Astrocyte (in vitro differentiated cells and primary cell): ENCODE results near the gene SLC7A10. TPM values are rescaled to one million over a fixed set of nuclear protein-coding genes. Genes with fewer than 3 reads are reported as not detected.

ENCODE experiments used
- DNase-seq: peaks from one replicate; pipeline ENCODE4 v3.0.0-alpha.2; 2010; ENCODE audit warnings: low read depth
- FAIRE-seq: peaks from 2 replicates; lab custom pipeline; 2011; peaks lifted over from hg19 to GRCh38; lab: Jason Lieb, UNC
- H2AFZ ChIP-seq: 2 replicates; pipeline ENCODE4 v1.6.0; 2012; ENCODE audit warnings: low read depth, low read length, inconsistent platforms
- H3K27ac ChIP-seq: 2 replicates; pipeline ENCODE4 v1.5.1; 2011; ENCODE audit warnings: low read depth, low read length, inconsistent platforms
- H3K27me3 ChIP-seq: 2 replicates; pipeline ENCODE4 v1.6.0; 2011; ENCODE audit warnings: low read length, inconsistent platforms; ENCODE audit not compliant: insufficient read depth
- H3K36me3 ChIP-seq: 2 replicates; pipeline ENCODE4 v1.5.1; 2011; ENCODE audit warnings: low read length, inconsistent platforms; ENCODE audit not compliant: insufficient read depth
- H3K4me1 ChIP-seq: 2 replicates; pipeline ENCODE4 v1.5.1; 2011; ENCODE audit warnings: low read length, inconsistent platforms; ENCODE audit not compliant: insufficient read depth
- H3K4me2 ChIP-seq: 2 replicates; pipeline ENCODE4 v1.6.0; 2012; ENCODE audit warnings: low read length, inconsistent platforms
- H3K4me3 ChIP-seq: 2 replicates; pipeline ENCODE4 v1.5.1; 2011; ENCODE audit warnings: low read depth, mild to moderate bottlenecking, low read length, inconsistent platforms; ENCODE audit not compliant: insufficient read depth
- H3K79me2 ChIP-seq: 2 replicates; pipeline ENCODE4 v1.6.0; 2012; ENCODE audit warnings: mild to moderate bottlenecking, low read length, inconsistent platforms; ENCODE audit not compliant: insufficient read depth
- H3K9ac ChIP-seq: 2 replicates; pipeline ENCODE4 v1.6.0; 2012; ENCODE audit warnings: mild to moderate bottlenecking, low read length, inconsistent platforms
- H3K9me3 ChIP-seq: 2 replicates; pipeline ENCODE4 v1.5.1; 2012; ENCODE audit warnings: low read depth, mild to moderate bottlenecking, low read length, inconsistent platforms; ENCODE audit not compliant: insufficient read depth
- H4K20me1 ChIP-seq: 2 replicates; pipeline ENCODE4 v1.6.0; 2012; ENCODE audit warnings: low read length, inconsistent platforms; ENCODE audit not compliant: insufficient read depth
- H3K27ac Mint-ChIP-seq: one replicate; pipeline ENCODE4 v1.8.0; 2021; ENCODE audit warnings: mild to moderate bottlenecking, mixed read lengths; ENCODE audit not compliant: unreplicated experiment
- H3K27me3 Mint-ChIP-seq: one replicate; pipeline ENCODE4 v1.8.0; 2021; ENCODE audit warnings: low read depth, mixed read lengths; ENCODE audit not compliant: unreplicated experiment
- H3K36me3 Mint-ChIP-seq: one replicate; pipeline ENCODE4 v1.8.0; 2021; ENCODE audit warnings: low read depth, mixed read lengths; ENCODE audit not compliant: unreplicated experiment
- H3K4me1 Mint-ChIP-seq: one replicate; pipeline ENCODE4 v1.8.0; 2021; ENCODE audit warnings: low read depth, mixed read lengths; ENCODE audit not compliant: unreplicated experiment
- H3K4me3 Mint-ChIP-seq: one replicate; pipeline ENCODE4 v1.8.0; 2021; ENCODE audit warnings: mild to moderate bottlenecking, moderate library complexity, mixed read lengths; ENCODE audit not compliant: unreplicated experiment
- H3K9me3 Mint-ChIP-seq: one replicate; pipeline ENCODE4 v1.8.0; 2021; ENCODE audit warnings: mild to moderate bottlenecking, mixed read lengths; ENCODE audit not compliant: unreplicated experiment
- CTCF ChIP-seq: IDR thresholded peaks from 2 replicates; pipeline ENCODE4 v1.5.1; 2011; ENCODE audit warnings: low read depth, mild to moderate bottlenecking, inconsistent platforms, low read length, moderate library complexity; ENCODE audit not compliant: insufficient read depth
- EZH2 ChIP-seq: IDR thresholded peaks from 2 replicates; pipeline ENCODE4 v1.6.1; 2012; ENCODE audit warnings: mild to moderate bottlenecking, low read length, inconsistent platforms; ENCODE audit not compliant: insufficient read depth
- total RNA-seq: library from RNA; stranded (reverse); gene quantifications from 2 replicates; pipeline ENCODE4 v1.2.1, GENCODE V29; 2021

Gene SLC7A10
- total RNA-seq, 1 donor from 2014 or later, result 0.61 TPM

DNA sequence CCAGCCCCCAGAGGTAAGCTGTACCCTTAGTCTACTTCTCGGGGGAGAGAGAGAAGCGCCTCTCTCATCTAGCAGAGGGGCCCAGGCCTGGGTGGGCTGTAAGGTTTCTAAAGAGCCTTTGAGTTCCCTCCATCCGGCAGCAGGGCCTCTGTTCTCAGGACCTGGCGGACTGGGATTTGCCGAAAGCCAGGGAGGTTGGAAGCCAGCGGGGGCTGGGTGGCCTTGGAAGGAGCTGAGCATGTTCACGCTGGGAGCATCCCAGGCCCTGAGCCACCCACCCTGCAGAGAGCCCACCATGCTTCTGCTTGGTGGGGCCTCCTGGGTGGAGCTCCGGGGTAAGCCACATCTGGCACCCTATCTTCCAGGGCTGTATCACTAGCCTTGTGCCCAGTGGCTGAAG is 7.8 kb downstream of the SLC7A10 start:
- Histone ChIP-seq H2AFZ (no peak overlapping the region), H3K36me3 (no peaks in the 10 kb centered on the region), H3K9me3 (no peaks in the 10 kb centered on the region), H3K27me3 (peaks cover 12% of the 10 kb centered on the region), H3K9ac (no peak overlapping the region), H3K79me2 (no peaks in the 10 kb centered on the region), H4K20me1 (peaks cover 9% of the 10 kb centered on the region), H3K4me1 (peaks cover 5% of the 10 kb centered on the region), H3K4me3 (no peak overlapping the region), H3K27ac (no peak overlapping the region), H3K4me2 (no peak overlapping the region)
- H3K9me3 Mint-ChIP-seq, result peaks cover 5% of the 10 kb centered on the region
- peaks cover 3% of the 10 kb centered on the region for H3K4me1 Mint-ChIP-seq
- TF ChIP-seq CTCF (no peak), EZH2 (no peak)
- no peak for FAIRE-seq
- H3K27me3 Mint-ChIP-seq, result peaks cover 39% of the 10 kb centered on the region
- no peak for DNase-seq
- no peaks in the 10 kb centered on the region for H3K36me3 Mint-ChIP-seq
- no peak overlapping the region for H3K27ac Mint-ChIP-seq
- H3K4me3 Mint-ChIP-seq, result no peak overlapping the region

DNA sequence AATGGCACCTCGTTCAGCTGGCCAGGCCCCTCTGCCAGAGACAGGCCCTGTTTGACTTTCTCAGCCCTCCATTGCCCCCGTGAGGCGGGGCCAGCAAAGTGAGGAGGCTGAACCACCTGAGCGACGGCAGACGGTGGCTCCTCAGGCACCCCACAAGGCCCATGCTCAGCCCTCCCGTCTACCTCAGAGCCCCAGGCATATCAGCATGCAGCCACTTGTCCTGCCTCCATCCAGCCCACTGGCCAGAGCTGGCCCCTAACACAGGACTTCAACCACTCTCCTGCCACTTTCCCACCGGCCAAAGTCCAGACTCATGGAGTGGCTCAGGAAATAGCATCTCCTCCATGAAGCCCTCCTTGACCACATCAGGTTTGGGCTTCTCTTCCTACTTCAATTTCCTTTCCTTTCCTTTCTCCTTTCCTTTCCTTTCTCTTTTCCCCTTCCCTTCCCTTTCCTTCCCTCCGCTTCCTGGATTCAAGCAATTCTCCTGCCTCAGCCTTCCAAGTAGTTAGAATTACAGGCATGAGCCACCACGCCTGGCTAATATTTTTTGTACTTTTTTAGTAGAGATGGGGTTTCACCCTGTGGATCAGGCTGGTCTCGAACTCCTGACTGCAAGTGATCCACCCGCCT is 9.3 kb downstream of the SLC7A10 start:
- no peak for TF ChIP-seq EZH2
- TF ChIP-seq CTCF, result no peak
- no peak overlapping the region for H3K27ac ChIP-seq
- H3K9me3 Mint-ChIP-seq, result peaks cover 5% of the 10 kb centered on the region
- H4K20me1 ChIP-seq, result peaks cover 9% of the 10 kb centered on the region
- no peak overlapping the region for H3K9ac ChIP-seq
- H3K4me3 ChIP-seq, result no peak overlapping the region
- peaks cover 3% of the 10 kb centered on the region for H3K4me1 Mint-ChIP-seq
- no peak for FAIRE-seq
- no peak overlapping the region for H2AFZ ChIP-seq
- no peaks in the 10 kb centered on the region for H3K79me2 ChIP-seq
- H3K27me3 ChIP-seq, result peaks cover 12% of the 10 kb centered on the region
- H3K36me3 Mint-ChIP-seq, result no peaks in the 10 kb centered on the region
- DNase-seq, result no peak
- no peaks in the 10 kb centered on the region for H3K36me3 ChIP-seq
- no peak overlapping the region for H3K4me2 ChIP-seq
- no peaks in the 10 kb centered on the region for H3K9me3 ChIP-seq
- H3K27ac Mint-ChIP-seq, result no peak overlapping the region
- H3K4me3 Mint-ChIP-seq, result no peak overlapping the region
- peaks cover 34% of the 10 kb centered on the region for H3K27me3 Mint-ChIP-seq
- H3K4me1 ChIP-seq, result peaks cover 5% of the 10 kb centered on the region

- DNase-seq (no peak), FAIRE-seq (no peak)
- H3K27ac Mint-ChIP-seq, result no peak overlapping the region
- H3K9me3 Mint-ChIP-seq, result peaks cover 2% of the 10 kb centered on the region
- H3K4me1 Mint-ChIP-seq, result no peaks in the 10 kb centered on the region
- Histone ChIP-seq H4K20me1 (peaks cover 3% of the 10 kb centered on the region), H2AFZ (no peak overlapping the region), H3K79me2 (no peaks in the 10 kb centered on the region), H3K9ac (no peak overlapping the region), H3K4me3 (no peak overlapping the region), H3K36me3 (no peaks in the 10 kb centered on the region), H3K27ac (no peak overlapping the region), H3K4me2 (no peak overlapping the region), H3K4me1 (peaks cover 5% of the 10 kb centered on the region), H3K27me3 (peaks cover 6% of the 10 kb centered on the region), H3K9me3 (no peaks in the 10 kb centered on the region)
- peaks cover 2% of the 10 kb centered on the region for H3K36me3 Mint-ChIP-seq
- TF ChIP-seq EZH2 (no peak), CTCF (no peak)
- H3K4me3 Mint-ChIP-seq, result no peak overlapping the region
- H3K27me3 Mint-ChIP-seq, result peaks cover 27% of the 10 kb centered on the region
Measured at GRCh38 chr19:33215438-33216197, 10.0 kb downstream of the SLC7A10 start.
